HEK293 (cell line): ENCODE results near the gene DUS1L.

ENCODE experiments used
- BCL11A ChIP-seq: fragments of 450-650 bp; formaldehyde crosslinking; IDR thresholded peaks from 2 replicates; pipeline ENCODE4 v1.5.1; 2016; ENCODE audit warnings: low read depth, missing biosample characterization, missing genetic modification characterization
- GLIS1 ChIP-seq: fragments of 450-650 bp; formaldehyde crosslinking; IDR thresholded peaks from 2 replicates; pipeline ENCODE4 v1.5.1; 2016; ENCODE audit warnings: missing biosample characterization, missing genetic modification characterization
- KLF1 ChIP-seq: fragments of 450-650 bp; formaldehyde crosslinking; IDR thresholded peaks from 2 replicates; pipeline ENCODE4 v1.5.1; 2016; ENCODE audit warnings: missing biosample characterization, missing genetic modification characterization
- REPIN1 ChIP-seq: fragments of 450-650 bp; formaldehyde crosslinking; IDR thresholded peaks from 2 replicates; pipeline ENCODE4 v1.5.1; 2017; ENCODE audit warnings: missing biosample characterization, missing genetic modification characterization, low read depth
- SP7 ChIP-seq: fragments of 450-650 bp; formaldehyde crosslinking; IDR thresholded peaks from 2 replicates; pipeline ENCODE4 v1.5.1; 2016; ENCODE audit warnings: missing biosample characterization, missing genetic modification characterization
- WT1 ChIP-seq: fragments of 450-650 bp; formaldehyde crosslinking; IDR thresholded peaks from 2 replicates; pipeline ENCODE4 v1.5.1; 2016; ENCODE audit warnings: missing biosample characterization, missing genetic modification characterization
- ZBTB17 ChIP-seq: fragments of 450-650 bp; formaldehyde crosslinking; IDR thresholded peaks from 2 replicates; pipeline ENCODE4 v1.5.1; 2016; ENCODE audit warnings: missing biosample characterization, missing genetic modification characterization
- ZBTB8A ChIP-seq: fragments of 450-650 bp; formaldehyde crosslinking; IDR thresholded peaks from 2 replicates; pipeline ENCODE4 v1.5.1; 2016; ENCODE audit warnings: missing biosample characterization, missing genetic modification characterization
- ZFP37 ChIP-seq: fragments of 450-650 bp; formaldehyde crosslinking; IDR thresholded peaks from 2 replicates; pipeline ENCODE4 v1.5.1; 2016; ENCODE audit warnings: missing biosample characterization, missing genetic modification characterization
- ZFP41 ChIP-seq: fragments of 450-650 bp; formaldehyde crosslinking; IDR thresholded peaks from 2 replicates; pipeline ENCODE4 v1.5.1; 2016; ENCODE audit warnings: missing biosample characterization, missing genetic modification characterization, borderline replicate concordance
- ZNF10 ChIP-seq: fragments of 450-650 bp; formaldehyde crosslinking; IDR thresholded peaks from 2 replicates; pipeline ENCODE4 v1.5.1; 2017; ENCODE audit warnings: missing biosample characterization, missing genetic modification characterization
- ZNF114 ChIP-seq: fragments of 450-650 bp; formaldehyde crosslinking; IDR thresholded peaks from 2 replicates; pipeline ENCODE4 v1.5.0; 2017; ENCODE audit warnings: missing biosample characterization, missing genetic modification characterization
- ZNF302 ChIP-seq: fragments of 450-650 bp; formaldehyde crosslinking; IDR thresholded peaks from 2 replicates; pipeline ENCODE4 v1.5.1; 2016; ENCODE audit warnings: missing biosample characterization, missing genetic modification characterization, low read depth
- ZNF354C ChIP-seq: fragments of 450-650 bp; formaldehyde crosslinking; IDR thresholded peaks from 2 replicates; pipeline ENCODE4 v1.5.1; 2016; ENCODE audit warnings: missing biosample characterization, missing genetic modification characterization, low read depth, borderline replicate concordance
- ZNF596 ChIP-seq: fragments of 450-650 bp; IDR thresholded peaks from 2 replicates; pipeline ENCODE4 v1.5.0; 2018; ENCODE audit warnings: missing biosample characterization, mild to moderate bottlenecking, missing genetic modification characterization, moderate library complexity
- ZNF707 ChIP-seq: fragments of 450-650 bp; formaldehyde crosslinking; IDR thresholded peaks from 2 replicates; pipeline ENCODE4 v1.5.1; 2016; ENCODE audit warnings: missing biosample characterization, missing genetic modification characterization
- ZNF792 ChIP-seq: fragments of 450-650 bp; formaldehyde crosslinking; IDR thresholded peaks from 2 replicates; pipeline ENCODE4 v1.5.1; 2016; ENCODE audit warnings: missing biosample characterization, missing genetic modification characterization
- ZSCAN30 ChIP-seq: fragments of 450-650 bp; IDR thresholded peaks from 2 replicates; pipeline ENCODE4 v1.5.1; 2018; ENCODE audit warnings: missing biosample characterization, mild to moderate bottlenecking, missing genetic modification characterization, moderate library complexity
- TF ChIP-seq, protein P1 (sequence below): fragments of 450-650 bp; formaldehyde crosslinking; IDR thresholded peaks from 2 replicates; pipeline ENCODE4 v1.5.0; 2017; ENCODE audit warnings: missing biosample characterization, missing genetic modification characterization, borderline replicate concordance
- TF ChIP-seq, protein P2 (sequence below): fragments of 450-650 bp; formaldehyde crosslinking; IDR thresholded peaks from 2 replicates; pipeline ENCODE4 v1.5.1; 2016; ENCODE audit warnings: missing biosample characterization, missing genetic modification characterization
- TF ChIP-seq, protein P3 (sequence below): fragments of 450-650 bp; formaldehyde crosslinking; IDR thresholded peaks from 2 replicates; pipeline ENCODE4 v1.5.1; 2016; ENCODE audit warnings: missing biosample characterization, missing genetic modification characterization, low read depth
- TF ChIP-seq, protein P4 (sequence below): fragments of 450-650 bp; formaldehyde crosslinking; IDR thresholded peaks from 2 replicates; pipeline ENCODE4 v1.5.1; 2016; ENCODE audit warnings: missing biosample characterization, missing genetic modification characterization
- TF ChIP-seq, protein P5 (sequence below): fragments of 450-650 bp; formaldehyde crosslinking; IDR thresholded peaks from 2 replicates; pipeline ENCODE4 v1.5.1; 2017; ENCODE audit warnings: missing biosample characterization, missing genetic modification characterization
- TF ChIP-seq, protein P6 (sequence below): fragments of 450-650 bp; formaldehyde crosslinking; IDR thresholded peaks from 2 replicates; pipeline ENCODE4 v1.5.1; 2016; ENCODE audit warnings: missing biosample characterization, missing genetic modification characterization
- TF ChIP-seq, protein P7 (sequence below): fragments of 450-650 bp; formaldehyde crosslinking; IDR thresholded peaks from 2 replicates; pipeline ENCODE4 v1.5.1; 2016; ENCODE audit warnings: missing biosample characterization, missing genetic modification characterization

DUS1L gene

DNA sequence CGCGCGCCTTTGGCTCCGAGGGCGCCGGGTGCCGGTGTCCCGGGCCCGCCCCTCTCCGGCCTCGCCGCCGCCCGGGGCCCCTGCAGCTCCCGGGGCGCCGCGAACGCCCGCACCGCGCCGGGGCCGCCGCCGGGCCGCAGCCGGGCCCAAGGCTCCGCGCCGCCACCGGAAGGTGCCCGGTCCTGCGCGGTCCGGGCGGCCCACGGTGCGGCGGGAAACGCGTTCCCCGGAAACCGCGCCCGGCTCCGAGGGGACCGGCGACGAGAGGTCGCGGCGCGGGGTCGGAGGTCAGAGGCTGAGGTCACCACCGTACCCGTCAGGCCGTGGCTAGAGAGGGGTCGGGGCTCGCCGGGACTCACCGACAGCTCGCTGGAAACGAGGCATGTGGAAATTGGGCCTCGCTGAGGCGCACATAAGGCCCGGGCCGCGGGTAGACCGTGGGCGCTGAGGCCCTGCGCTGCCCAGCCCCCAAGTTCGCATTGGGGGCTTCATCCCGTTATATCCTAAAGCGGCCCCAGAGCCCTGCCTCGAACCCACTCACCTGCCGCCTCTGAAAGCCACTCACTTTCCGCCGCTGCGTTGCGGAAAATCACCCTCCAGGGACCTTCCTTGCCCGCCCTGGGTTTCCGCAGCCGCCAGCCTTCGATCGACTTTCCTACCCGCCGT, at the start of gene DUS1L (continued):
- TF ChIP-seq ZNF10 (tag by site-specific recombination): no peak
- peak; percentile 53; the same call in 1 of the 2 replicates for TF ChIP-seq ZBTB8A (tag by site-specific recombination)
- peak; percentile 51 for TF ChIP-seq WT1 (tag by site-specific recombination)
- TF ChIP-seq ZFP41: peak; percentile 68; the same call in 1 of the 2 replicates
- peak; percentile 75; the same call in 1 of the 2 replicates for TF ChIP-seq ZFP37 (tag by site-specific recombination)
- peak; percentile 43 for TF ChIP-seq KLF1 (tag by site-specific recombination)
- TF ChIP-seq SP7: peak; percentile 92
- TF ChIP-seq, protein P1, sequence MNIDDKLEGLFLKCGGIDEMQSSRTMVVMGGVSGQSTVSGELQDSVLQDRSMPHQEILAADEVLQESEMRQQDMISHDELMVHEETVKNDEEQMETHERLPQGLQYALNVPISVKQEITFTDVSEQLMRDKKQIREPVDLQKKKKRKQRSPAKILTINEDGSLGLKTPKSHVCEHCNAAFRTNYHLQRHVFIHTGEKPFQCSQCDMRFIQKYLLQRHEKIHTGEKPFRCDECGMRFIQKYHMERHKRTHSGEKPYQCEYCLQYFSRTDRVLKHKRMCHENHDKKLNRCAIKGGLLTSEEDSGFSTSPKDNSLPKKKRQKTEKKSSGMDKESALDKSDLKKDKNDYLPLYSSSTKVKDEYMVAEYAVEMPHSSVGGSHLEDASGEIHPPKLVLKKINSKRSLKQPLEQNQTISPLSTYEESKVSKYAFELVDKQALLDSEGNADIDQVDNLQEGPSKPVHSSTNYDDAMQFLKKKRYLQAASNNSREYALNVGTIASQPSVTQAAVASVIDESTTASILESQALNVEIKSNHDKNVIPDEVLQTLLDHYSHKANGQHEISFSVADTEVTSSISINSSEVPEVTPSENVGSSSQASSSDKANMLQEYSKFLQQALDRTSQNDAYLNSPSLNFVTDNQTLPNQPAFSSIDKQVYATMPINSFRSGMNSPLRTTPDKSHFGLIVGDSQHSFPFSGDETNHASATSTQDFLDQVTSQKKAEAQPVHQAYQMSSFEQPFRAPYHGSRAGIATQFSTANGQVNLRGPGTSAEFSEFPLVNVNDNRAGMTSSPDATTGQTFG (tag by site-specific recombination): peak; percentile 84; the same call in 1 of the 2 replicates
- 0 out of 2 replicates have a peak, but pooled peaks have one; percentile 22 for TF ChIP-seq ZBTB17 (tag by site-specific recombination)
- peak; percentile 10; the same call in 1 of the 2 replicates for TF ChIP-seq ZNF707 (tag by site-specific recombination)
- TF ChIP-seq, protein P2, sequence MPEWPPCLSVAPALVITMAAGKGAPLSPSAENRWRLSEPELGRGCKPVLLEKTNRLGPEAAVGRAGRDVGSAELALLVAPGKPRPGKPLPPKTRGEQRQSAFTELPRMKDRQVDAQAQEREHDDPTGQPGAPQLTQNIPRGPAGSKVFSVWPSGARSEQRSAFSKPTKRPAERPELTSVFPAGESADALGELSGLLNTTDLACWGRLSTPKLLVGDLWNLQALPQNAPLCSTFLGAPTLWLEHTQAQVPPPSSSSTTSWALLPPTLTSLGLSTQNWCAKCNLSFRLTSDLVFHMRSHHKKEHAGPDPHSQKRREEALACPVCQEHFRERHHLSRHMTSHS (tag by site-specific recombination): no peak
- TF ChIP-seq, protein P3, sequence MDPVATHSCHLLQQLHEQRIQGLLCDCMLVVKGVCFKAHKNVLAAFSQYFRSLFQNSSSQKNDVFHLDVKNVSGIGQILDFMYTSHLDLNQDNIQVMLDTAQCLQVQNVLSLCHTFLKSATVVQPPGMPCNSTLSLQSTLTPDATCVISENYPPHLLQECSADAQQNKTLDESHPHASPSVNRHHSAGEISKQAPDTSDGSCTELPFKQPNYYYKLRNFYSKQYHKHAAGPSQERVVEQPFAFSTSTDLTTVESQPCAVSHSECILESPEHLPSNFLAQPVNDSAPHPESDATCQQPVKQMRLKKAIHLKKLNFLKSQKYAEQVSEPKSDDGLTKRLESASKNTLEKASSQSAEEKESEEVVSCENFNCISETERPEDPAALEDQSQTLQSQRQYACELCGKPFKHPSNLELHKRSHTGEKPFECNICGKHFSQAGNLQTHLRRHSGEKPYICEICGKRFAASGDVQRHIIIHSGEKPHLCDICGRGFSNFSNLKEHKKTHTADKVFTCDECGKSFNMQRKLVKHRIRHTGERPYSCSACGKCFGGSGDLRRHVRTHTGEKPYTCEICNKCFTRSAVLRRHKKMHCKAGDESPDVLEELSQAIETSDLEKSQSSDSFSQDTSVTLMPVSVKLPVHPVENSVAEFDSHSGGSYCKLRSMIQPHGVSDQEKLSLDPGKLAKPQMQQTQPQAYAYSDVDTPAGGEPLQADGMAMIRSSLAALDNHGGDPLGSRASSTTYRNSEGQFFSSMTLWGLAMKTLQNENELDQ: no peak
- TF ChIP-seq ZNF302 (tag by site-specific recombination): 0 out of 2 replicates have a peak, but pooled peaks have one; percentile 54
- TF ChIP-seq ZNF792 (tag by site-specific recombination): peak; percentile 68; the same call in 1 of the 2 replicates
- no peak for TF ChIP-seq ZNF114 (tag by site-specific recombination)
- TF ChIP-seq, protein P4, sequence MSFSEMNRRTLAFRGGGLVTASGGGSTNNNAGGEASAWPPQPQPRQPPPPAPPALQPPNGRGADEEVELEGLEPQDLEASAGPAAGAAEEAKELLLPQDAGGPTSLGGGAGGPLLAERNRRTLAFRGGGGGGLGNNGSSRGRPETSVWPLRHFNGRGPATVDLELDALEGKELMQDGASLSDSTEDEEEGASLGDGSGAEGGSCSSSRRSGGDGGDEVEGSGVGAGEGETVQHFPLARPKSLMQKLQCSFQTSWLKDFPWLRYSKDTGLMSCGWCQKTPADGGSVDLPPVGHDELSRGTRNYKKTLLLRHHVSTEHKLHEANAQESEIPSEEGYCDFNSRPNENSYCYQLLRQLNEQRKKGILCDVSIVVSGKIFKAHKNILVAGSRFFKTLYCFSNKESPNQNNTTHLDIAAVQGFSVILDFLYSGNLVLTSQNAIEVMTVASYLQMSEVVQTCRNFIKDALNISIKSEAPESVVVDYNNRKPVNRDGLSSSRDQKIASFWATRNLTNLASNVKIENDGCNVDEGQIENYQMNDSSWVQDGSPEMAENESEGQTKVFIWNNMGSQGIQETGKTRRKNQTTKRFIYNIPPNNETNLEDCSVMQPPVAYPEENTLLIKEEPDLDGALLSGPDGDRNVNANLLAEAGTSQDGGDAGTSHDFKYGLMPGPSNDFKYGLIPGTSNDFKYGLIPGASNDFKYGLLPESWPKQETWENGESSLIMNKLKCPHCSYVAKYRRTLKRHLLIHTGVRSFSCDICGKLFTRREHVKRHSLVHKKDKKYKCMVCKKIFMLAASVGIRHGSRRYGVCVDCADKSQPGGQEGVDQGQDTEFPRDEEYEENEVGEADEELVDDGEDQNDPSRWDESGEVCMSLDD: peak; percentile 86
- TF ChIP-seq, protein P5, sequence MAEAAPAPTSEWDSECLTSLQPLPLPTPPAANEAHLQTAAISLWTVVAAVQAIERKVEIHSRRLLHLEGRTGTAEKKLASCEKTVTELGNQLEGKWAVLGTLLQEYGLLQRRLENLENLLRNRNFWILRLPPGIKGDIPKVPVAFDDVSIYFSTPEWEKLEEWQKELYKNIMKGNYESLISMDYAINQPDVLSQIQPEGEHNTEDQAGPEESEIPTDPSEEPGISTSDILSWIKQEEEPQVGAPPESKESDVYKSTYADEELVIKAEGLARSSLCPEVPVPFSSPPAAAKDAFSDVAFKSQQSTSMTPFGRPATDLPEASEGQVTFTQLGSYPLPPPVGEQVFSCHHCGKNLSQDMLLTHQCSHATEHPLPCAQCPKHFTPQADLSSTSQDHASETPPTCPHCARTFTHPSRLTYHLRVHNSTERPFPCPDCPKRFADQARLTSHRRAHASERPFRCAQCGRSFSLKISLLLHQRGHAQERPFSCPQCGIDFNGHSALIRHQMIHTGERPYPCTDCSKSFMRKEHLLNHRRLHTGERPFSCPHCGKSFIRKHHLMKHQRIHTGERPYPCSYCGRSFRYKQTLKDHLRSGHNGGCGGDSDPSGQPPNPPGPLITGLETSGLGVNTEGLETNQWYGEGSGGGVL (tag by site-specific recombination): peak; percentile 38; the same call in 1 of the 2 replicates
- TF ChIP-seq ZNF596 (tag by site-specific recombination): peak; percentile 69
- TF ChIP-seq ZSCAN30 (tag by site-specific recombination): peak; percentile 98
- TF ChIP-seq BCL11A (tag by site-specific recombination): peak; percentile 100
- TF ChIP-seq, protein P6, sequence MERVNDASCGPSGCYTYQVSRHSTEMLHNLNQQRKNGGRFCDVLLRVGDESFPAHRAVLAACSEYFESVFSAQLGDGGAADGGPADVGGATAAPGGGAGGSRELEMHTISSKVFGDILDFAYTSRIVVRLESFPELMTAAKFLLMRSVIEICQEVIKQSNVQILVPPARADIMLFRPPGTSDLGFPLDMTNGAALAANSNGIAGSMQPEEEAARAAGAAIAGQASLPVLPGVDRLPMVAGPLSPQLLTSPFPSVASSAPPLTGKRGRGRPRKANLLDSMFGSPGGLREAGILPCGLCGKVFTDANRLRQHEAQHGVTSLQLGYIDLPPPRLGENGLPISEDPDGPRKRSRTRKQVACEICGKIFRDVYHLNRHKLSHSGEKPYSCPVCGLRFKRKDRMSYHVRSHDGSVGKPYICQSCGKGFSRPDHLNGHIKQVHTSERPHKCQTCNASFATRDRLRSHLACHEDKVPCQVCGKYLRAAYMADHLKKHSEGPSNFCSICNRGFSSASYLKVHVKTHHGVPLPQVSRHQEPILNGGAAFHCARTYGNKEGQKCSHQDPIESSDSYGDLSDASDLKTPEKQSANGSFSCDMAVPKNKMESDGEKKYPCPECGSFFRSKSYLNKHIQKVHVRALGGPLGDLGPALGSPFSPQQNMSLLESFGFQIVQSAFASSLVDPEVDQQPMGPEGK (tag by site-specific recombination): peak; percentile 71
- TF ChIP-seq GLIS1 (tag by site-specific recombination): 0 out of 2 replicates have a peak, but pooled peaks have one; percentile 12
- TF ChIP-seq REPIN1 (tag by site-specific recombination): 0 out of 2 replicates have a peak, but pooled peaks have one; percentile 89
- no peak for TF ChIP-seq ZNF354C
- TF ChIP-seq, protein P7, sequence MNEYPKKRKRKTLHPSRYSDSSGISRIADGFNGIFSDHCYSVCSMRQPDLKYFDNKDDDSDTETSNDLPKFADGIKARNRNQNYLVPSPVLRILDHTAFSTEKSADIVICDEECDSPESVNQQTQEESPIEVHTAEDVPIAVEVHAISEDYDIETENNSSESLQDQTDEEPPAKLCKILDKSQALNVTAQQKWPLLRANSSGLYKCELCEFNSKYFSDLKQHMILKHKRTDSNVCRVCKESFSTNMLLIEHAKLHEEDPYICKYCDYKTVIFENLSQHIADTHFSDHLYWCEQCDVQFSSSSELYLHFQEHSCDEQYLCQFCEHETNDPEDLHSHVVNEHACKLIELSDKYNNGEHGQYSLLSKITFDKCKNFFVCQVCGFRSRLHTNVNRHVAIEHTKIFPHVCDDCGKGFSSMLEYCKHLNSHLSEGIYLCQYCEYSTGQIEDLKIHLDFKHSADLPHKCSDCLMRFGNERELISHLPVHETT (tag by site-specific recombination): peak; percentile 84
